GM12875 (cell line): ENCODE data around the gene RRAGD.

Source experiments
- H3K4me3 ChIP-seq: one replicate; pipeline ENCODE4 v1.5.1; 2011; ENCODE audit warnings: low read depth, low read length, control low read depth
- CTCF ChIP-seq: IDR thresholded peaks from 2 replicates; pipeline ENCODE4 v1.5.1; 2011; ENCODE audit warnings: low read depth, mild to moderate bottlenecking, control low read depth, inconsistent platforms, low read length, moderate library complexity, borderline replicate concordance; ENCODE audit not compliant: insufficient read depth

The RRAGD gene

DNA sequence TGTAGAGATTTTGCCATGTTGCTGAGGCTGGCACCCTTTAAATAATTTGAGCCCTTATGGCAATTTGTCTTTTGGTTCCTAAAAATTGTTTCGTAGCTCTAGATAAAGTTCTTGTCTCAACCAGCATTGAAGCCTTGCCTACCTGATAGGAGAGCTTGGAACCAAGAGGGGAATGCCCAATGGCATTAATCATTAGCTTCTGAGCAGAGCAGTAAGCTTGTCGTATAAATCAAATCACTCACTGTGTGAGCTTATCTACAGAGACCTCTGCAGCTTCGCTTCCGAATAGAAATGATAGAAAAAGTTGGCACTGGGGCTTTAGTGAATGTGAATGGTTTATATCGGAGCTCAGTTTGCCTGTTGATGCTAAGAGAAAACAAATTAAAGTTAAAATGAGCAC, 31.6 kb upstream of the RRAGD start:
- no peak for TF ChIP-seq CTCF
- H3K4me3 ChIP-seq = no peak overlapping the region

- no peak for TF ChIP-seq CTCF
- H3K4me3 ChIP-seq = no peak overlapping the region
Measured at GRCh38 chr6:89440200-89440599, 28.1 kb upstream of the RRAGD start.

- no peak overlapping the region for H3K4me3 ChIP-seq
- TF ChIP-seq CTCF = no peak
Measured at GRCh38 chr6:89439014-89439413, 26.9 kb upstream of the RRAGD start.

GRCh38 chr6:89438248-89438647, 26.2 kb upstream of the RRAGD start:
- no peak overlapping the region for H3K4me3 ChIP-seq
- TF ChIP-seq CTCF = no peak

- TF ChIP-seq CTCF = no peak
- no peak overlapping the region for H3K4me3 ChIP-seq
Measured at GRCh38 chr6:89436226-89436625, 24.2 kb upstream of the RRAGD start.

GRCh38 chr6:89434954-89435353, 22.9 kb upstream of the RRAGD start:
- no peak for TF ChIP-seq CTCF

GRCh38 chr6:89434150-89434499, 22.1 kb upstream of the RRAGD start:
- no peak for TF ChIP-seq CTCF
- H3K4me3 ChIP-seq = no peak overlapping the region

More at GRCh38 chr6:89434954-89435353, 22.9 kb upstream of the RRAGD start:
- no peak overlapping the region for H3K4me3 ChIP-seq
